GM21576 (cell line): ENCODE results near the gene ISG20.
A peak's percentile ranks its signal among the peaks of the same experiment; 100 is the strongest.

Experiments used
- ATAC-seq: cut with Tn5 transposase; IDR thresholded peaks from one replicate; pipeline ENCODE4 v1.9.1; 2021; ENCODE audit warnings: mild to moderate bottlenecking, moderate library complexity; ENCODE audit not compliant: unreplicated experiment

Gene ISG20

DNA sequence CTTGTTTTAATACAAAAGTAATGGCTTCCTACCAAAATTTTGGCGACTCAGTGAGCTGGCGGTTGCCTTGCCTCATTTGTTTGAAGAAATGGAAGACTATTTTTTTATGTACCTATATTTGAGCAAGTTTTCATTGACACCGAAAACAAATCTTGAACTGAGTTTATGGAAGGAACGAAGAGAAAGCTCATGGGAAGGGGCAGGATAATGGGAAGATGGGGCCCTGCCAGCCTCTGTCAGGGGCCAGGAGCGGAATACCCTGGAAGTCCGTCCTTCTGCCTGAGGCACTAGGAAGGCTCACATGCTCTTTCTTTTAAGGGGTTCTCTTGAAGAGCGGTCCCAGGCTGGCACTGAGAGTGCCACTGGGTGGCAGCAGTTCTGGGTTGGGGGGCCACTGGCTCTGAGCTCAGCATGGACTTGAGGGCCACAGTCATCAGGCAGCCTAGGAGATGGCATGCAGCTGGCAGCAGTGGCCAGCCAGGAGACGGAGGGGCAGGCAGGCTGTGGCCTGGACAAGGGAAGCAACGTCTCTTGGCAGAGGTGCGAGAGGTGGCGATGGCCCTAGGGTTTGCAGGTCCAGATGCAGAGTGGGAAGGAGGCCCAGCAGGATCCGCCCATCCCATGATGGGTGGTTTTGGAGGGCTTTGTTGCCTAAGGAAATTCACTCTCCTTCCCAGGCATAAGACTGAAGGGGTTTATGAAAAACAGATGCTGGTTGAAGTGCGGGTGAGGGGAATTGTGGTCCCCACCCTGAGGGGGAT is 41.6 kb downstream of the ISG20 start:
- ATAC-seq, result no peak

DNA sequence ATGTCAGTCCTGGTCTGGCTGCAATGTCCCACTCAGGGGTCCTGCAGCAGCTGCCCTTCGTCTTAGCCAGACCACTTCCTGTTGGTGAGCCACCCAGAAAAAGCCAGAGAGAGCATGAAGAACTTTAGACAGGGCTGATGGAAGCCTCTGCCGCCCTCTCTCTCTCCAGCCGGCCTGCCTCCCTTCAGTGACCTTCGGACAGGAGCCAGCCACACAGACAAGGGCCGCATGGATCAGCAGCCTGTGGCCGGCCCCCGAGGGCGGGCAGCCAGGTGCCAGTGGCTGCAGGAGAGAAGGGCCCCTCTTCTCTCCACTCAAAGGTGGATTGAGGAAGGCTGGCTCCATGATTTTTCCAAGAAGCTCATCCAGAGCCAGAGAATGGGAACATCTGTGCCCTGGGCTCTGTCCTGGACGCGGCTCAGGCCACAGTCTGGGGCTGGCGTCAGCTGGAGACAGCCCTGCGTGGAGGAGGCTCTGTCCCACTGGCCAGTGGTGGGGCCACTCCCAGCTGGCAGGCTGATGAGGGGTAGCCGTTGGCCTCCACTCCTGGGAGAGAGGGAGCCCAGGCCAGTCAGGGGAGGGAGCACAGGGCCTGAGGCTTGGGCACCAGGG is 42.9 kb downstream of the ISG20 start:
- ATAC-seq, result no peak

DNA sequence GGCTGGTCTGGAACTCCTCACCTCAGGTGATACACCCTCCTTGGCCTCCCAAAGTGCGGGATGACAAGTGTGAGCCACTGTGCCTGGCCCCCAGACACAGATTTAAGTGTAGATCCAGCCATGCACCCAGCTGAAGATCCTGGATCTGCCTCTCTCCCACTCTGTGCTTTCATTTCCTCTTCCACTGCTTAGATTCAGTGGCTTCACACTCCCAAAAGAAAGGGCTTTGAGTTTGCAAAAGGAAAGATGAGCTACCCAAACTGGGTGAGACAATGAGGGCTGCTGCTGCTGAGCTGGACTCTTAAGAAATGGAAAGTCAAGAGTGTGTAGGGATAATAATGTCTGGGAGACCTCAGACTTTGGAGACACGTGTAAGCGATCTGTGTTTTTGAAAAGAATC is 45.5 kb downstream of the ISG20 start:
- ATAC-seq, result no peak

DNA sequence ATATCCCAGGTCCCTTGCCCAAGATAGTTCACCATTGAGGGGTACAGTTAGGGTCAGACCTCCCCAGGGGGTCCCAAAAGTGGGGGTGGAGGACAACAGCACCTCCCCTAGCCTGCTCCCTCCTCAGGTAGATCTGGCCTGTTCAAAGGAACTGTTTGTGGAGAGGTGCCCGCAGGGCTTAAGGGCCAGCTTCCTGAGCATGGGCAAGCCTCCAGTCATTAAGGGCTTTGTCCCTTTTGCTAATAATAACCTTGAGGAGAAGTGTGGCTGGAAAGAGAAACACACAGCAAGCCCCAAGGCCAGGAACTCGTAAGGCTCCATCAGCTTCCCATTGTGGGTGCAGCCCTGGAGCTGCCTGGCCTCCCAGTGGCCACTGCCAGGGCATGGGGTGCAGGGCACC is 47.4 kb downstream of the ISG20 start:
- no peak for ATAC-seq

DNA sequence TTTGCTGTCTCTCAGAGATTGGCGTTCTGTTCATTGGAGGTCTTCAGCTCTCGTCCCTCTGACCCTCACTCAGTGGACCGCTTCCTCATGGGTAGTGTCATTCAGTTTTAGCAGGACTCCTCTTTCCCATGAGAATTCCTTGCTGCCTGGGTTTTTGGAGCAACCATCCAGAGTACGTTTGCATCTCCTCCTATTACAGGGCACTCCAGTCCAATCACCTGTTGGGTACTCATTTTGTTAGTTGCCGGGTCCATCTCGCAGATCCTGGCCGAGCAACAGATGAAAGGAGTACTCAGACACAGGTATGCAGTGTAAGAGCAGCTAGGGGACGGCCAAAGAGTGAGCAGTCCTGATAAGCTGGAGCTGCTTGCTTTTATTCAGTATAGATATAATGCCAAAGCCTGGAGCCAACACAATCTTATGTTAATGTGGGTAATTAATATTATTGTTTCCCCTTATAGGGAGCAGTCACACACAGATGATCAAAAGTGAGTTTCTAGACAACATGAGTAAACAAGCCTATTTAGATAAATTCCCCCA is 49.6 kb downstream of the ISG20 start:
- ATAC-seq, result no peak

DNA sequence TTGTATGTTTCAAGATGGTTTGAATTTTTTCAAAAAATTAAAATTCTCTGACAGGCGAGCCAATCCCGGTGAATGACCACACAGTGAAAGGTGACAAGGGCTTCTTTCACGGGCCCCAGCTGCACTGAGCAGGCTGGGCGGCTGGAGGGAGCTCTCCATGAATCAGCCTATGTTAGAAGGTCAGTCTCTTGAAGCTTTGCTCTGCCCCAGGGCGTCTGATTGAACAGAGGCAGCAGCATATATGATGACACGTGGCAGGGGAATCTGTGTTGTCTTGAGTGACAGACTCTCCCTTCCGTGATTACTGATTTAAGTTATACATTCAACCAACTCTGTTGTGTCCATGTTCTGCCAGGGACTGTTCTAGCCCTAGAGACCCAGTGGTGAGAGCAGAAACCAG is 51.5 kb downstream of the ISG20 start:
- no peak for ATAC-seq

DNA sequence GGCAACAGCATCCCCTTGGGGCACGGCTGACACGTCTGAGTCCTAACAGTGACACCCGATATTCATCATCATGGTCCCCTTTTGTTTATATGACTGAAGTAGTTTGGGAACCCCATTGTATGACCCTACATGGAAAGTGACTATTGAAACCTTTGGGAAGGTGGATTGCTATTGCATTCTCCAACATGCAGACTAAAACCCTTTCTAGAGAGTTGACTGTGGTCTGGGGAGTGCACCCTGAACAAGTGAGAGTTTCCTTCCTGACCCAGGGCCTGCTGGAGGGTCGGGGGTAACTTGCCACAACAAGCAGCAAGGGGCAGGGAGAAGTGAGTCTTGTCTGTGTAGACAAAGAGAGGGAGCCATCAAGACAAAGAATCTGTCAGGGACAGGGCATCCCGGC is 54.4 kb downstream of the ISG20 start:
- no peak for ATAC-seq

DNA sequence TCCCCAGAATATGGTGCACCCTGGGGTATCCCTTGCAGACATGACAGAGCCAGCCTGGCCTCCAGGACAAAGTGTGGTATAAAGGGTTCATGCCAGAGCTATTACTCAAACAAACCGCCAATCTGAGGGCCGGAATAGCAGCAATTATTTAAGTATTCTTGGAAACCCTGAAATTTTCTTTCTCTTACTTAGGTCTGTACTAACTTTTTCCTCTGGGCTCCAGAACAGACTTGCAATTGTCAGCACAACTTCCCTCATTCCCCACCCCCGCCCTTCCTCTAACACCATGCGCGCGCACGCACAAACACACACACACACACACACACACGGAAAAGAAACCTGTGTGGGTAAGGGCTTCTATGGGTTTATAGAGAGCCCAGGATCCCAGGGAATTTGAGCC is 56.3 kb downstream of the ISG20 start:
- no peak for ATAC-seq

DNA sequence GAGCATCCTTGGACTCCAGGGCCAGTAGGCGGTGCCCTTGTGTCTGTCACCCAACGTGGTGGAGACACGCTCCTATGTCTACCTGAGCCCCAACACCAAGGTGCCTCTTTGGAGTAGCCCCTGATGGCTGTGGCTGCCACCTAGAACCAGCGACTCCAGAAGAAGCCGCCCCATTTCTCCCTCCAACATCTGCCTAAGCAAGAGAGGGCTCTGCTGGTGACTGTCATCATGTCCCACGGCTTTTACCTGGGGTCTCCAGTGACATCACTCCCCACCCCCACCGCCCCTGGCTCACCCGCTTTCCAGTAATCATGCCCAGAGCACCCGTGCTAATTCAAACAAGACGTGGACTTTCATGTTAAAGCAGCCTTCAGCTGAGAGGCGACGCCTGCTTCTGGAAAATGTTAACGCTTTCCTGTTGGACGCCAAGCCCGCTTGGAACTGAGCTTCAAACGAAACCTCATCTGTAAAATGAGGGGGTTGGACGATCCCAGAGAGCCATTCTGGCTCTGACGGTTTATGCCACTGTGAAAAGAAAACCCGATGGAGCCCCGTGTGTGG is 57.0 kb downstream of the ISG20 start:
- no peak for ATAC-seq

DNA sequence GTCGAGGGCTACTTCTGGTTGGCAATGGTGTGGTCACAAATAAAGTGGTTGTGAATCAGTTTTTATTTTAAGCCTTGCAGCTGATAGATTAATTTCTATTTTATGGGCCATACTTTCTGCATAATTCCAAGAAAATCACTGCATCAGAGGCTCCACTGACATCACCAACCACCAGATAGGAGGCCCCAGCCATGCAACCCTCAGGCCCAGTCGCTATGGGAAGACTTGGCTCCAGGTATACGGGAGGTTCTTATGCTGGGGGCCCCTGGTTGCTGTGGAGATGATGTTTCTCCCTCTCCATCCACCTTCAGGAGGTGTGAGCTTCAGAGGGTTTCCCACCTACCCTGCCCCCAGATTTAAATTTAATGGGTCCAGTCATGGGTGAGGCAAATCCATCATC is 57.4 kb downstream of the ISG20 start:
- no peak for ATAC-seq

DNA sequence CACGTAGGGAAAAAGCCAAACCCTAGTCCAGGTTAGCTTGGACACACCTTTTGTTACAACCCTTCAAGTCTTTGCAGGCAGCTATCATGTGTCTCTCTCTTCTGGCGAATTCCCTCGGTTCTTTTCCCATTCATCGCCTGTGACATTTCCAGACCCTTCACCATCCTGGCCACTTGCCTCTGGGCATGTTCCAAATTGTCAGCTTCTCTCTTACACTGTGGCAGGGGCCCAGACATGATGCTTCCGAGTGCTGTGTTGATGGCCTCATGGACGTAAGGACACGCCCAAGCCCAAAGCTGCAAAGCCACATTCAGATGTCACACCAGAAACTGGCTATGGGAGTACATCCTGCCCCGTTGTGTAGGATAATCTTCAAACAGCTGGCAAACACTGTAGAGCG is 58.5 kb downstream of the ISG20 start:
- ATAC-seq, result no peak

DNA sequence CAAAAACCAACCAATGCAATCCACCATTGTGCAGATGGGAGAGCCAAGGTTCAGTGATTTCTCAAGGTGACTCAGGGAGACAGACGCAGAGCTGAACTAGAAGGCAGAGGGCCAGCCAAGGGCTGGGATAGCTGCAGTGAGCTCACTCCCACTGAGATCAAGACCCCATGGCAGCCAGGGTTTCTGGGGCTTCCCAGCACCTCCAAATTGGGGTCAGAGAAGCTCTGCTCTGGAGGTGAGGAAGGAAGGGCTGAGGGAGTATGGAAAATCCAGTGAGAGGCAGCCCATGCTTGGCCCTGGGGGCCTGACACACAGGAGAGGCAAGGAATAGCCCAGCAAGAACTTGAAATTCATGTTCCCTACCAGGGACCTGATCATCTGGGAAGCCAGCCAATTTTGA is 61.0 kb downstream of the ISG20 start:
- no peak for ATAC-seq

DNA sequence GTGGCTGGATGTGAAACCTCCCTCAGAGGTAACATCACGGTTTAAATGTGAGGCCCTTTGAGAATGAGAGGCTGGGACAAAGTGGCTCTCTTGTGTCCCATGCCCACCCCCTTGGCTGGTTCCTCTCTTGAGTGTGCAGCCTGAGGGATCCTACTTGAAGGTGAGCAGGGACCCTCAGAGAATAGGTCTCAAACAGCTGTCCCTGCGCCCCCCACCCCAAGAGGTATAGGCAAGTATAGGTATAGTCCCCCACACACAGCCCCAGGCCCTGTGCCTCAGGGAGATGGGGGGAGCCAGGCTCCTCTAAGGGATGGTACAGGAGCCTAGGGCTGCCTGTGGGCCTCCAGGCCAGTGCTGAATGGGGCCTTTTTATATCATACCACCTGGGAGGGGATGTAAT is 61.9 kb downstream of the ISG20 start:
- no peak for ATAC-seq

DNA sequence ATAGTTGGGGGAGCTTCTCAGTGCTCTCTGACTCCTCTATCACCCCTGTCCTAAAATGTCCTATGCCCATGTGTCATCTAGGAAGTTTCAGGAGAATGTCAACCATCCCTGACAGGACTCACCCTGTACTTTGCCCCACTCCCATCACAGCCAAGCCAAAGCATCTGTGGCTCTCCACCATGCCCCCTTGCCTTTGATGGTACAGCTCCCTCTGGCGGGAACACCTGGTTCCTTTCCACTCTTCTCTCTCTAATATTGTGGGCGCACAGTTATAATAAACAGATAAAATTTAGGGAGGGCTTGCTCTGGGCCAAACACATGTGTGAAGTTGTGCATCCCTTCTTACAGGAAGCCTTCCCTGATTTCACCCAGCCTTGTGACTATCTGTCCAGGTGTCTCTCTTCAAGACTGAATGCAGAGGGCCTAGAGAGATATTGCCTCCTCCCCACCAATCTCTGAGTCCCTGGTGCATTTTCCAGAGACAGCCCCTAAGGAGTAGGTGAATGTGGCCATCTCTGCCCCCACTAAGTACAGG is 62.8 kb downstream of the ISG20 start:
- peak; percentile 71 for ATAC-seq

DNA sequence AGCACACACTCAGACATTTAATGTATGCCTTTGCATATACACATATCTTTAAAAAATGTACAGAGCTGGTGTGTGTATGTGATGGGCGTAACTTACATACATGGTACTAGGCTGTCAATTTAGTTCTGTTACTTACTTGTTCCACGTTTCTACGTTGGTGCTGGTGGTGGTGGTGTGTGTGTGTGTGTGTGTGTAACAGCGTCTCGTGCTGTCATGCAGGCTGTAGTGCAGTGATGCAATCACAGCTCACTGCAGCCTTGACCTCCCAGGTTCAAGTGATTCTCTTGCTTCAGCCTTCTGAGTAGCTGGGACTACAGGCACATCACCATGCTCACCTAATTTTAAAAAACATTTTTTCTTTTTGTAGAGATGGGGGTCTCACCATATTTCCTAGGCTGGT is 64.2 kb downstream of the ISG20 start:
- ATAC-seq, result no peak

DNA sequence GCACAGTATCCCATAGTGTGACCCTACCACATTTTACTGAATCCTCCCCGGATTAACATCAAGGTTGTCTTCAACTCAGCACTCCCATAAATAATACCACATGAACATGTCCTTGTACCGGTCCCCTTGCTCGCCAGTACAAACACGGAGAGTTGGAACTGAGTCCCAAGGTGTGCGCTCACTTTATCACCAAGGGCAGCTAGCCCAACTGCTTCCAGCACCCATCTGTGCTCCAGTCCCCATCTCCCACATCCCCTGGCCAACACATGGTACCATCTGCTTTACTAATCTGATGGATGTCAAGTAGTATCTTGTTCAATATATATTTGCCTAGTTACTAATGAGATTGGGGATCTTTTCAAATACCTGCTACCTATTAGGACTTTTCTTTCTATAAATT is 64.7 kb downstream of the ISG20 start:
- ATAC-seq, result no peak

DNA sequence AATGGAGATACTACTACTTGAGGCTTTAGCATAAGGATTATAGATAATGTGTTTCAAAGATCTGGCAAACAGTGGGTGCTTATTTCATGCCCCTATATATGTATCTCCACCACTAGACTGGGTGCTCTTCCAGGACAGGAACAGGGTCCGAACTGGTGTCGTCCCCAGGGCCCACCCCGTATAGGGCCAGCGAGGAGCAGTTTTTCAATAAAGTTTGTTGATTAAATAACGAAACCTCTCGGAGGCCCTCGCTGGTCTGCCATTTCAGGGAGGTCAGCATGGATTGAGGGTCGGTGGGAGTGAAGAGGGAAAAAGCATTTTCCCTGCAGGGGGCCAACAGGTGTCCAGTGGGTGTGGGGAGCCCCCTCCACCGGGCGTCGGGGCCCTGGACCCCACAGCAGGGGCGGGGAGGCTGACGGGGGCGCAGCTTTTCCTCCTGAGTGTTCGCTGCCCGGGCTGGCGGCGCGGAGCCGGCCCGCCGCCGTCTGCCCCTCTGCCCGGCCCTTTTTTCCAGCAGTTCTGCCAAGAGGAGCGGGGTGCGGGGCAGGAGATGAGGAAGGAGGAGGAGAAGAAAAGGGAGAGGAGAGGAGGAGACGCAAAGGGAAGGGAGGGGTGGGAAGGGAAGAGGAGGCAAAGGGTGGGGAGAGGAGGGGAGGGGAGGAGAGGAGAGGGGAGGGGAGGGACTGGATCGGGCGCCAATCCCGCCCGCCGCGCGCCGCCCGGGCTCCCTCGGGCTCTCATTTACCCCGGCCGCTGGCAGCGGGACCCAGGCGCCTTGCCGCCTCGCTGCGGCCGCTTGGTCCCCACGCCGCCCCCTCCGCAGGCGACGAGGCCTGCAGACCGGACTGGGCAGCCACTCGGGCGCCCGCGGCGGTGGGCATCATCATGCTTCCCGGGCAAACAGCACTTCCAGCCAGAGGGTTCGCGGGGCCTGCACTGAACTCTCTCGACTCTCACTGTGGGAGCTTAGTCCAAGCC is 66.3 kb downstream of the ISG20 start:
- no peak for ATAC-seq

DNA sequence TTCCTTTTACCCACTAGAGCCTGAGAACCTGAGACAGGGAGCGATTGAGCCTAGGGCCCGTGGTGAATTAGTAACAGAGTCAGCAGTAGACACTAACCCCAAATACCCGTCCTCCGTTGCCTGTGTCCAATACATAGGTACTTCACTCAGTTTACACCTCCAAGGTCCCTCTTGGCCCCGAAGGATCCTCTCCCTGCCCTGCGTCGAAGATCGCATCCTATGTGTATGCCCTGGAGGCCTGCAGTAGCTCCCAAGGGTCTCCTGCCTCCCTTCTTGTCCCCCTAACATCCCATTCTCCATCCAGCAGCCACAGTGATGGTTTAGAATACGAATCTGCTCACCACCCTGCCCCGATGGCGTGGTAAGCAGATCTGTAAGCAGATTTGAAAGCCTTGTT is 67.0 kb downstream of the ISG20 start:
- no peak for ATAC-seq
